Hepatocyte (in vitro differentiated cells): ENCODE results near the gene CYB561. TPM values are rescaled to one million over a fixed set of nuclear protein-coding genes. Genes with fewer than 3 reads are reported as not detected.

ENCODE experiments used
- DNase-seq: peaks from one replicate; pipeline ENCODE4 v3.0.0-alpha.2; 2016; ENCODE audit warnings: low spot score
- H2AFZ ChIP-seq: fragments of 200-600 bp; sonication (generic); 2 replicates; pipeline ENCODE4 v1.6.0; 2016; ENCODE audit warnings: antibody characterized with exemption, mild to moderate bottlenecking
- H3K27ac ChIP-seq: fragments of 200-600 bp; sonication (generic); 2 replicates; pipeline ENCODE4 v1.5.1; 2016; ENCODE audit warnings: mild to moderate bottlenecking
- H3K27me3 ChIP-seq: fragments of 200-600 bp; sonication (generic); 2 replicates; pipeline ENCODE4 v1.6.1; 2016
- H3K36me3 ChIP-seq: fragments of 200-600 bp; sonication (generic); replicated peaks from 2 replicates; pipeline ENCODE4 v1.5.1; 2016; ENCODE audit warnings: low read depth; ENCODE audit not compliant: insufficient read depth
- H3K4me1 ChIP-seq: fragments of 200-600 bp; sonication (generic); 2 replicates; pipeline ENCODE4 v1.5.1; 2016; ENCODE audit warnings: mild to moderate bottlenecking, moderate library complexity; ENCODE audit not compliant: insufficient read depth
- H3K4me2 ChIP-seq: fragments of 200-600 bp; sonication (generic); 2 replicates; pipeline ENCODE4 v1.6.0; 2016
- H3K4me3 ChIP-seq: fragments of 200-600 bp; sonication (generic); 2 replicates; pipeline ENCODE4 v1.5.1; 2016; ENCODE audit warnings: mild to moderate bottlenecking
- H3K79me2 ChIP-seq: fragments of 200-600 bp; sonication (generic); 2 replicates; pipeline ENCODE4 v1.6.0; 2017; ENCODE audit warnings: mild to moderate bottlenecking
- H3K9me2 ChIP-seq: fragments of 200-600 bp; sonication (generic); replicated peaks from 2 replicates; pipeline ENCODE4 v1.6.0; 2017; ENCODE audit warnings: mild to moderate bottlenecking; ENCODE audit not compliant: insufficient read depth
- H3K9me3 ChIP-seq: fragments of 200-600 bp; sonication (generic); 2 replicates; pipeline ENCODE4 v1.5.1; 2016; ENCODE audit warnings: low read depth, mild to moderate bottlenecking
- H4K20me1 ChIP-seq: fragments of 200-600 bp; sonication (generic); 2 replicates; pipeline ENCODE4 v1.6.0; 2016; ENCODE audit warnings: mild to moderate bottlenecking; ENCODE audit not compliant: insufficient read depth, poor library complexity, severe bottlenecking
- CTCF ChIP-seq: fragments of 200-600 bp; sonication (generic); IDR thresholded peaks from 2 replicates; pipeline ENCODE4 v1.5.1; 2016; ENCODE audit warnings: antibody characterized with exemption, mild to moderate bottlenecking; ENCODE audit not compliant: poor library complexity
- EZH2 ChIP-seq: fragments of 200-600 bp; sonication (generic); IDR thresholded peaks from 2 replicates; pipeline ENCODE4 v1.6.1; 2016; ENCODE audit warnings: antibody characterized with exemption, mild to moderate bottlenecking, borderline replicate concordance
- EZH2phosphoT487 ChIP-seq: fragments of 200-600 bp; sonication (generic); IDR thresholded peaks from one replicate; pipeline ENCODE4 v1.6.1; 2018; ENCODE audit warnings: antibody characterized with exemption, mild to moderate bottlenecking, low read depth, moderate library complexity; ENCODE audit not compliant: unreplicated experiment, severe bottlenecking
- WGBS: methylation state at CpG from one replicate; pipeline ENCODE4 v1.1.6; 2016; ENCODE audit warnings: low lambda C conversion rate; ENCODE audit errors: missing lambda C conversion rate; 5-methylcytosine and 5-hydroxymethylcytosine counted together
- polyA plus RNA-seq: library from polyadenylated mRNA; unstranded; fragments of >200 nt; fragmentation: Nextera tagmentation; extraction: Ambion mirVana; gene quantifications from 2 replicates; pipeline ENCODE4 v1.2.1, GENCODE V29; 2016
- total RNA-seq: library from RNA; depleted of rRNA; stranded (reverse); fragments of >200 nt; gene quantifications from 2 replicates; pipeline ENCODE4 v1.2.3, GENCODE V29; 2014

The CYB561 gene
- total and polyA plus RNA-seq, 2 experiments from 2014 or later: 12.9 to 20.2 TPM

- Histone ChIP-seq H4K20me1 (no peaks in the 10 kb centered on the region), H3K27ac (peak overlapping the region; percentile 41), H3K9me3 (no peaks in the 10 kb centered on the region), H3K27me3 (no peaks in the 10 kb centered on the region), H3K79me2 (no peaks in the 10 kb centered on the region), H2AFZ (no peak overlapping the region), H3K4me1 (no peaks in the 10 kb centered on the region), H3K4me2 (no peak overlapping the region), H3K4me3 (no peak overlapping the region), H3K36me3 (no peaks in the 10 kb centered on the region), H3K9me2 (no peaks in the 10 kb centered on the region)
- no peak for DNase-seq
- TF ChIP-seq CTCF (no peak), EZH2 (no peak), EZH2phosphoT487 (no peak)
- WGBS: 88% methylated on average over 5 of the region's 5 CpGs
These were observed 43.5 kb downstream of the CYB561 start for GRCh38 chr17:63402431-63403212.

GRCh38 chr17:63399856-63400255 lies 46.2 kb downstream of the CYB561 start:
- DNase-seq: peak; percentile 25
- 73% methylated on average over 4 of the region's 4 CpGs for WGBS
- no peaks in the 10 kb centered on the region for H3K36me3 ChIP-seq
- no peak overlapping the region for H3K4me3 ChIP-seq
- H3K9me2 ChIP-seq: no peaks in the 10 kb centered on the region
- no peak overlapping the region for H3K4me2 ChIP-seq
- H3K9me3 ChIP-seq: no peaks in the 10 kb centered on the region
- TF ChIP-seq EZH2 (no peak), EZH2phosphoT487 (no peak), CTCF (no peak)
- no peaks in the 10 kb centered on the region for H3K4me1 ChIP-seq
- no peak overlapping the region for H2AFZ ChIP-seq
- H3K27ac ChIP-seq: no peak overlapping the region
- H3K27me3 ChIP-seq: no peaks in the 10 kb centered on the region
- no peaks in the 10 kb centered on the region for H3K79me2 ChIP-seq
- no peaks in the 10 kb centered on the region for H4K20me1 ChIP-seq

- no peak overlapping the region for H3K4me3 ChIP-seq
- no peaks in the 10 kb centered on the region for H4K20me1 ChIP-seq
- H3K4me2 ChIP-seq: no peak overlapping the region
- no peaks in the 10 kb centered on the region for H3K4me1 ChIP-seq
- H3K79me2 ChIP-seq: no peaks in the 10 kb centered on the region
- no peaks in the 10 kb centered on the region for H3K36me3 ChIP-seq
- DNase-seq: no peak
- H3K9me3 ChIP-seq: no peaks in the 10 kb centered on the region
- no peak overlapping the region for H3K27ac ChIP-seq
- TF ChIP-seq EZH2 (no peak), CTCF (no peak), EZH2phosphoT487 (no peak)
- no peaks in the 10 kb centered on the region for H3K27me3 ChIP-seq
- WGBS: 62% methylated on average over 3 of the region's 3 CpGs
- H2AFZ ChIP-seq: no peak overlapping the region
- no peaks in the 10 kb centered on the region for H3K9me2 ChIP-seq
These were observed 46.8 kb downstream of the CYB561 start for GRCh38 chr17:63399316-63399715.
